HUES6 (cell line): ENCODE data around the gene UBAP1L.
A peak's percentile ranks its signal among the peaks of the same experiment; 100 is the strongest.
"Not testable (repeated sequence)": the region's sequence is repeated elsewhere in the genome, so short reads cannot be mapped to it uniquely, and the experiment has no call there.

Source experiments
- H3K27ac ChIP-seq: 2 replicates; pipeline ENCODE4 v1.7.0; 2013; ENCODE audit warnings: low read depth, mild to moderate bottlenecking, low read length, inconsistent platforms
- H3K27me3 ChIP-seq: 2 replicates; pipeline ENCODE4 v1.6.1; 2013; ENCODE audit warnings: low read length; ENCODE audit not compliant: control insufficient read depth, insufficient read depth
- H3K36me3 ChIP-seq: 2 replicates; pipeline ENCODE4 v1.6.1; 2013; ENCODE audit warnings: low read length; ENCODE audit not compliant: control insufficient read depth, insufficient read depth
- H3K4me1 ChIP-seq: 2 replicates; pipeline ENCODE4 v1.6.1; 2013; ENCODE audit warnings: low read length; ENCODE audit not compliant: control insufficient read depth, insufficient read depth
- H3K4me3 ChIP-seq: 2 replicates; pipeline ENCODE4 v1.5.1; 2013; ENCODE audit warnings: low read depth, low read length
- H3K9ac ChIP-seq: one replicate; pipeline ENCODE4 v1.6.1; 2013; ENCODE audit warnings: mild to moderate bottlenecking, low read length
- H3K9me3 ChIP-seq: 2 replicates; pipeline ENCODE4 v1.6.1; 2013; ENCODE audit warnings: low read depth, low read length; ENCODE audit not compliant: control insufficient read depth, insufficient read depth

The UBAP1L gene

DNA sequence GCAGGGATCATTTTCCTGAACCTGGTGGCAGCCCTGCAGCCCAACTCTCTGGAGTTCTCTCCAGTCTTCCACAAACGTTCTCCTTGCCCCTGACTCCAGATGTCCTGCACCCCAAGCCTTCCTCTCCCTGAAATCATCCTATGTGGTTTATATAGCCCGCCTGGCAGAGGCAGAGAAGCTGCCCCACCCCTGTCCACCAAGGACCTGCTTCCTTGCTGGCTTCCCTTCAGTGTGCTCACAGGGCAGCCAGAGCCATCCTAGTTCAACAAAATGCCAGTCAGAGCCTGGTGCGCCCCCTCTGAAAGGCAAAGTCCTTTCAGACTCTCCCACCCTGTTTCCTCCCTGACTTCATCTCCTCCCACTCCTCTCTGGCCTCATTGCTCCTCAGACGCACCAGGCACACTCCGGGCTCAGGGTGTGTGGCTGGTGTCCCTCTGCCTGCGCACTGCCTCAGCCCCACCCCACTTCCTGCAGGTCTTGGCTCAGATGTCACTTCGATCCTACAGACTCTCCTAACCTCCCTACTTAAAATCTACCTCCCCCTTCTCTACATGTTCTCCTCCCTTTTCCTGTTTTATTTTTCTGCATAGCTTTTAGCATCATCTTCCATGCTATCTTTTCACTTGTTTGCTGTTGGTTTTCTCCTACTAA, 32.6 kb downstream of the UBAP1L start:
- H3K9ac ChIP-seq = no peak overlapping the region

DNA sequence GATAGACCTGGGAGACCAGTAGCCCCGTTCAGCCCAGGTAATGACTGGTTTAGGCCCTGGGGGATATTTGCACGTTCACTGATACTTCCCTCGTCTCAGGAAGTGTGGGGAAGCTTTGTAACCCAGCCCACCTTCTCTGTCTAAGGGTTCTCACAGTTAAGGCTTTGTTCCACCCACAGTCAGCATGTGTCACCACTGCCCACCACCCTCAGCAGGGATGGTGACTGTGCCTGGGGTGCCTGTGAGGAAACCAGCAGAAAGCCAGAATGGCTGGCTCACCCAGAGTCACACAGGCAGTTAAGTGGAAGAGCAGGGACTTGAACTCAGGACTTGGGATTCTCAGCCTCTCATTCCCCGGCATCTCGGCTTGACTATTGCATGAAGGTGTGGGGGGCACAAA, 33.2 kb downstream of the UBAP1L start:
- Histone ChIP-seq H3K9me3 (no peaks in the 10 kb centered on the region), H3K27me3 (no peaks in the 10 kb centered on the region), H3K9ac (no peak overlapping the region), H3K27ac (no peak overlapping the region), H3K36me3 (no peaks in the 10 kb centered on the region), H3K4me1 (peaks cover 57% of the 10 kb centered on the region), H3K4me3 (no peak overlapping the region)

More for the DNA sequence above, 32.6 kb downstream of the UBAP1L start:
- Histone ChIP-seq H3K36me3 (no peaks in the 10 kb centered on the region), H3K4me3 (0 out of 2 replicates have a peak overlapping the region, but pooled peaks have one; percentile 6), H3K27me3 (no peaks in the 10 kb centered on the region), H3K9me3 (no peaks in the 10 kb centered on the region), H3K4me1 (peaks cover 64% of the 10 kb centered on the region), H3K27ac (no peak overlapping the region)

DNA sequence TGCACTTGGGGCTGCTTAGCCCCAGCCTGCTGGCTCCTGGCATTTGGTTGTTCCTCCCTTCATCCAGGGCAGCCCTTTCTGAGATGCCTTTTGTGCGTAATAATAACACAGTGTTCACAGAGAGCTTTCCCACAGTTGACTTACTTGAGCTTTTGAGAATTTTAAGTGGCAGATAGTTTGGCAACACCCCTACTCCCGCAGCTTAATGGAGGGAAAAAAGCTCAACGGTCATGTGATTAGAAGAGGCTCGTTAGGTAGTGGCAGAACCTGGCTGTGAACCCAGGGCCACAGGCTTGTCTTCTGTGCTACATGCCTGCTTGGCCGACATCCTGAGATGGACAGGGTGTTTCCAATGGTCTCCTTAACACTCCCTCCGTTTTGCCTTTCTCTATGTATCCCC, 33.7 kb downstream of the UBAP1L start:
- Histone ChIP-seq H3K9ac (no peak overlapping the region), H3K4me1 (peaks cover 54% of the 10 kb centered on the region), H3K9me3 (no peaks in the 10 kb centered on the region), H3K27me3 (no peaks in the 10 kb centered on the region), H3K36me3 (no peaks in the 10 kb centered on the region), H3K4me3 (no peak overlapping the region), H3K27ac (no peak overlapping the region)

DNA sequence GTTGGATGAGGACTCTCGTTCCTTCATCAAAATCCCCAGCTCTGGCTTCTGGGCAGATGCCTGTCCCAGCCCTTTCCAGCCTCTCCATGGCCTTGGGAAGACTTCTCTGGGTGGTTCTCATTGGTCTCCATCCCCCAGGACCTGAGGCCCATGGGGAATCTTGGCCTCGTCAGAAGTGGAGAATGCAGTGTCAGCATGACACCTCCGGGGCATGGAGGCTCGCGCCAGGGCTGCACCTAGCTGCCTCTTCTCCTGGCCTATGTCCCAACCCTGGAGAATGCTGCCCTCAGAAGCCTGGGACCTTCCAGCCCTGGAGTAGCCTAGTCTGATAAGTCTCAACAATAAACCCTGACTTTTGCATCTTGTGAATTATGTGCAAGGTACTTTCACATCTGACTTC, 35.4 kb downstream of the UBAP1L start:
- H3K9ac ChIP-seq = no peak overlapping the region
- H3K27me3 ChIP-seq = no peaks in the 10 kb centered on the region
- H3K4me1 ChIP-seq = peaks cover 41% of the 10 kb centered on the region
- no peak overlapping the region for H3K4me3 ChIP-seq
- H3K9me3 ChIP-seq = no peaks in the 10 kb centered on the region
- H3K27ac ChIP-seq = no peak overlapping the region
- no peaks in the 10 kb centered on the region for H3K36me3 ChIP-seq

DNA sequence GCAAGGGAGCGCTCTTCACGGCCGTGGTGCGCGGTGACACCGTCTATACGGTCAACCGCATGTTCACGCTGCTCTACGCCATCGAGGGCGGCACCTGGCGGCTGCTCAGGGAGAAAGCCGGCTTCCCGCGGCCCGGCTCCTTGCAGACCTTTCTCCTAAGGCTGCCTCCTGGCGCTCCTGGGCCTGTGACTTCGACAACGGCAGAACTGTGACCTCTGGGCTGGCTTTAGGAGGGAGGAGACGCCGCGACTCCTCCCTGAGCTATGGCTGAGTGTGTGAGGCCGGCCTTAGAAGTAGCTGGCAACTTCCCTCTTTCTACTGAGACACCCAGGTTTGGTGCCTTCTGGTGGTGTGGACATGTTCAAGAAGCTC, 37.0 kb downstream of the UBAP1L start:
- Histone ChIP-seq H3K4me1 (peaks cover 26% of the 10 kb centered on the region), H3K27ac (no peak overlapping the region), H3K36me3 (no peaks in the 10 kb centered on the region), H3K4me3 (no peak overlapping the region), H3K9ac (no peak overlapping the region), H3K27me3 (no peaks in the 10 kb centered on the region), H3K9me3 (peaks cover 5% of the 10 kb centered on the region; the same call in 1 of the 2 replicates)

- Histone ChIP-seq H3K27me3 (no peaks in the 10 kb centered on the region), H3K36me3 (no peaks in the 10 kb centered on the region), H3K4me3 (no peak overlapping the region), H3K4me1 (peaks cover 21% of the 10 kb centered on the region), H3K27ac (no peak overlapping the region), H3K9ac (no peak overlapping the region), H3K9me3 (peaks cover 5% of the 10 kb centered on the region; the same call in 1 of the 2 replicates)
Observed at GRCh38 chr15:65077291-65077980, 37.6 kb downstream of the UBAP1L start.

DNA sequence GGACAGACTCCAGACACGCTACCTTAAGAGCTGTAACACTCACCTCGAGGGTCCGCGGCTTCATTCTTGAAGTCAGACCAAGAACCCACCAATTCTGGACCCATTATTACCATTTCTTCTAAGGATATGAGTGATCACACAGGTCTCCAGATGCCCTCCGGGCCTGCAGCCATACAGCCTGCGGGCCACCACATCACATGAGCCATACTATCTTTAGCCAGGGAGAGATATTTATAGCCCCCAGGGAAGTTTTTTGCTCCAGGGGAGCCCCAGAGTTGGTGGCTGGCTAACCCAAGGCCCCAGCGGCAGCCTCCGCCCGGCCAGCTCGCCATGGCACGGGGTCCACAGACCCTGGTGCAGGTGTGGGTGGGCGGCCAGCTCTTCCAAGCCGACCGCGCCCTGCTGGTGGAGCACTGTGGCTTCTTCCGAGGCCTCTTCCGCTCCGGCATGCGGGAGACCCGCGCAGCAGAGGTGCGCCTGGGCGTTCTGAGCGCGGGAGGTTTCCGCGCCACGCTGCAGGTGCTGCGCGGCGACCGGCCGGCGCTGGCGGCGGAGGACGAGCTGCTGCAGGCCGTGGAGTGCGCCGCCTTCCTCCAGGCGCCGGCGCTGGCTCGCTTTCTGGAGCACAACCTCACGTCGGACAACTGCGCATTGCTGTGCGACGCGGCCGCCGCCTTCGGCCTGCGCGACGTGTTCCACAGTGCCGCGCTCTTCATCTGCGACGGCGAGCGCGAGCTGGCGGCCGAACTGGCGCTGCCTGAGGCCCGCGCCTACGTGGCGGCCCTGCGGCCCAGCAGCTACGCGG, 38.3 kb downstream of the UBAP1L start, which contains the start of gene KBTBD13:
TSS of gene KBTBD13 (plus strand) at position 261 of the 805 bp plus-strand sequence. CDS start at position 331, 70 bp downstream.
- H3K4me3 ChIP-seq = no peak within 1 kb of the TSS
- H3K9ac ChIP-seq = no peak within 1 kb of the TSS
- H3K9me3 ChIP-seq = peaks cover 5% of the 10 kb centered on the region; the same call in 1 of the 2 replicates
- no peaks in the 10 kb centered on the region for H3K36me3 ChIP-seq
- H3K27ac ChIP-seq = no peak within 1 kb of the TSS
- H3K27me3 ChIP-seq = no peaks in the 10 kb centered on the region
- peaks cover 21% of the 10 kb centered on the region for H3K4me1 ChIP-seq

DNA sequence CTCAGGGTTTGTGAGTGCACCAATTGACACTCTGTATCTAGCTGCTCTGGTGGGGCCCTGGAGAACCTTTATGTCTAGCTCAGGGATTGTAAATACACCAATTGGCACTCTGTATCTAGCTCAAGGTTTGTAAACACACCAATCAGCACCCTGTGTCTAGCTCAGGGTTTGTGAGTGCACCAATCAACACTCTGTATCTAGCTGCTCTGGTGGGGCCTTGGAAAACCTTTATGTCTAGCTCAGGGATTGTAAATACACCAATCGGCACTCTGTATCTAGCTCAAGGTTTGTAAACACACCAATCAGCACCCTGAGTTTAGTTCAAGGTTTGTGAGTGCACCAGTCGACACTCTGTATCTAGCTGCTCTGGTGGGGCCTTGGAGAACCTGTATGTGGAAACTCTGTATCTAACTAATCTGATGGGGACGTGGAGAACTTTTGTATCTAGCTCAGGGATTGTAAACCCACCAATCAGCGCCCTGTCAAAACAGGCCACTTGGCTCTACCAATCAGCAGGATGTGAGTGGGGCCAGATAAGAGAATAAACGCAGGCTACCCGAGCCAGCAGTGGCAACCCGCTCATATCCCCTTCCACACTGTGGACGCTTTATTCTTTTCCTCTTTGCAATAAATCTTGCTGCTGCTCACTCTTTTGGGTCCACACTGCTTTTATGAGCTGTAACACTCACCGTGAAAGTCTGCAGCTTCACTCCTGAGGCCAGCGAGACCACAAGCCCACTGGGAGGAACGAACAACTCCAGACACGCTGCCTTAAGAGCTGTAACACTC, 39.2 kb downstream of the UBAP1L start:
- not testable (repeated sequence) for H3K27me3 ChIP-seq, H3K9ac ChIP-seq, H3K27ac ChIP-seq, H3K36me3 ChIP-seq, H3K9me3 ChIP-seq, H3K4me3 ChIP-seq
- peaks cover 20% of the 10 kb centered on the region for H3K4me1 ChIP-seq

DNA sequence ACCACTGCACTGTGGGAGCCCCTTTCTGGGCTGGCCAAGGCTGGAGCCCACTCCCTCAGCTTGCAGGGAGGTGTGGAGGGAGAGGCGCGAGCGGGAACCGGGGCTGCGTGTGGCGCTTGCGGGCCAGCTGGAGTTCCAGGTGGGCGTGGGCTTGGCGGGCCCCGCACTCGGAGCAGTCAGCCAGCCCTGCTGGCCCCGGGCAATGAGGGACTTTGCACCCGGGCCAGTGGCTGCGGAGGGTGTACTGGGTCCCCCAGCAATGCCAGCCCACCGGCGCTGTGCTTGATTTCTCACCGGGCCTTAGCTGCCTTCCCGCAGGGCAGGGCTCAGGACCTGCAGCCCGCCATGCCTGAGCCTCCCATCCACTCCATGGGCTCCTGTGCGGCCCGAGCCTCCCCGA, 40.1 kb downstream of the UBAP1L start:
- H3K36me3 ChIP-seq, H3K27ac ChIP-seq, H3K9me3 ChIP-seq, H3K27me3 ChIP-seq, H3K9ac ChIP-seq, H3K4me3 ChIP-seq: not testable (repeated sequence)
- peaks cover 20% of the 10 kb centered on the region for H3K4me1 ChIP-seq

DNA sequence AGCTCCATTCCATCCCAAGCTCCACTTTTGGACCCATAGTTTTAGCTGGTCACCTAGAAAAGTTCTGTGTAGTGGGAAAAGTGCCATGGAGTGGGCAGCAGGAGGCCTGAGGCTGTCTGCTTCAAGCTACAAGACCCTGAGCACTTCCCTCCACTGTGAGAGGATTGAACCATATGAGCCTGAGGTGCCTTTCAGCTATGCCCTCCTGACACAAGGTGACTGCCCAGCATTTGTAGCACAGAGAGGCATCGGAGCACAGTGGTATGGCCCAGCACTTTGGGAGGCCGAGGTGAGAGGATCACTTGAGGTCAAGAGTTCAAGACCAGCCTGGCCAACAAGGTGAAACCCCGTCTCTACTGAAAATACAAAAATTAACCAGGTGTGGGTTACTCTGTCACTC, 42.4 kb downstream of the UBAP1L start:
- H3K4me1 ChIP-seq = peaks cover 24% of the 10 kb centered on the region
- no peak overlapping the region for H3K27ac ChIP-seq
- no peak overlapping the region for H3K9ac ChIP-seq
- peaks cover 5% of the 10 kb centered on the region; the same call in 1 of the 2 replicates for H3K9me3 ChIP-seq
- no peaks in the 10 kb centered on the region for H3K36me3 ChIP-seq
- H3K4me3 ChIP-seq = no peak overlapping the region
- no peaks in the 10 kb centered on the region for H3K27me3 ChIP-seq
